Lung (tissue), 12 donors: ENCODE data around the gene MAG. TPM values are rescaled to one million over a fixed set of nuclear protein-coding genes. Genes with fewer than 3 reads are reported as not detected.
A peak's percentile ranks its signal among the peaks of the same experiment; 100 is the strongest.

ENCODE experiments used
- ATAC-seq: fragments of 200-7000 bp; cut with Tn5 transposase; one replicate; pipeline ENCODE4 v1.9.1; 2020; ENCODE audit warnings: moderate number of reproducible peaks; ENCODE audit not compliant: insufficient read depth, low FRiP score
- DNase-seq, 3 donors: peaks; one replicate each; pipeline ENCODE4 v3.0.0-alpha.2; 2013 to 2017
- H3K27ac ChIP-seq, 2 donors: one replicate each; pipeline ENCODE4 v1.5.1; 2013; ENCODE audit warnings: mild to moderate bottlenecking in 2 of 2, moderate library complexity in 2 of 2, control low read depth in 1 of 2, inconsistent platforms in 1 of 2, low read depth in 1 of 2, low read length in 1 of 2
- H3K27me3 ChIP-seq, 3 donors: one replicate each; pipeline ENCODE4 v1.5.1; 2013; ENCODE audit warnings: low read length in 2 of 3; ENCODE audit not compliant: control insufficient read depth in 3 of 3, insufficient read depth in 3 of 3
- H3K36me3 ChIP-seq, 4 donors: one replicate each; pipeline ENCODE4 v1.5.1; 2013; ENCODE audit warnings: low read length in 4 of 4, mild to moderate bottlenecking in 1 of 4, moderate library complexity in 1 of 4; ENCODE audit not compliant: control insufficient read depth in 4 of 4, insufficient read depth in 4 of 4
- H3K4me1 ChIP-seq, 5 donors: one replicate each; pipeline ENCODE4 v1.5.1; 2013; ENCODE audit warnings: low read length in 5 of 5, mild to moderate bottlenecking in 2 of 5, moderate library complexity in 1 of 5; ENCODE audit not compliant: control insufficient read depth in 5 of 5, insufficient read depth in 5 of 5
- H3K4me3 ChIP-seq: one replicate; pipeline ENCODE4 v1.5.1; 2013; ENCODE audit warnings: mild to moderate bottlenecking, control low read depth, moderate library complexity
- H3K9ac ChIP-seq, 2 donors: one replicate each; pipeline ENCODE4 v1.5.1; 2013; ENCODE audit warnings: low read length in 2 of 2, control low read depth in 1 of 2; ENCODE audit not compliant: insufficient read depth in 1 of 2
- H3K9me3 ChIP-seq, 4 donors: one replicate each; pipeline ENCODE4 v1.5.1; 2013; ENCODE audit warnings: low read length in 3 of 4, mild to moderate bottlenecking in 1 of 4, moderate library complexity in 1 of 4; ENCODE audit not compliant: control insufficient read depth in 4 of 4, insufficient read depth in 3 of 4
- CTCF ChIP-seq: IDR thresholded peaks from 2 replicates; pipeline ENCODE4 v1.5.1; 2012; ENCODE audit warnings: mild to moderate bottlenecking; ENCODE audit errors: control extremely low read depth, extremely low read depth
- WGBS, 2 donors: extraction: QIAGEN DNeasy Blood & Tissue Kit; methylation state at CpG; one replicate each; pipeline ENCODE4 v1.1.7; 2013; 5-methylcytosine and 5-hydroxymethylcytosine counted together
- polyA plus RNA-seq, 2 donors: library from polyadenylated mRNA; stranded (reverse); fragments of 200-250 nt; gene quantifications; one replicate each; pipeline ENCODE4 v1.2.1, GENCODE V29; 2013
- total RNA-seq, 2 donors: library from RNA; depleted of rRNA in 1 of 2; stranded (reverse); fragments of >200 nt in 1 of 2; gene quantifications; one replicate each; pipeline ENCODE4 v1.2.1, GENCODE V29; 2014 to 2021
- donor health status: control.
- donor health status: control.
- donor health status: Bipolar disorder and iron deficiency.
- donor health status: healthy.
- donor health status: DM: yes; HTN: yes; CAD: no.

Gene MAG
- total and polyA plus RNA-seq, 4 donors: 0.08 to 8.8 (median 1.9) TPM

GRCh38 chr19:35353635-35354034 is 61.7 kb downstream of the MAG start:
- no peak overlapping the region for H3K9ac ChIP-seq
- no peak for TF ChIP-seq CTCF
- no peaks in the 10 kb centered on the region for H3K9me3 ChIP-seq
- DNase-seq (peak; percentile 31 to 67 (median 44)), ATAC-seq (no peak)
- H3K4me3 ChIP-seq: no peak overlapping the region
- no peak overlapping the region for H3K27ac ChIP-seq
- peaks cover 0 to 38% (median 5%) of the 10 kb centered on the region in 5 donors for H3K4me1 ChIP-seq
- WGBS, 2 donors: 58 to 74% methylated on average over 9 of the region's 9 CpGs
- H3K36me3 ChIP-seq: no peaks in the 10 kb centered on the region
- no peaks in the 10 kb centered on the region for H3K27me3 ChIP-seq

- no peak overlapping the region for H3K9ac ChIP-seq
- no peak overlapping the region for H3K4me3 ChIP-seq
- no peak overlapping the region for H3K27ac ChIP-seq
- H3K36me3 ChIP-seq: no peaks in the 10 kb centered on the region
- DNase-seq (no peak), ATAC-seq (no peak)
- no peaks in the 10 kb centered on the region for H3K27me3 ChIP-seq
- H3K4me1 ChIP-seq: peaks cover 0 to 38% (median 5%) of the 10 kb centered on the region in 5 donors
- 92 to 93% methylated on average over 8 of the region's 8 CpGs for WGBS, 2 donors
- no peak for TF ChIP-seq CTCF
- H3K9me3 ChIP-seq: no peaks in the 10 kb centered on the region
These were observed 62.9 kb downstream of the MAG start for GRCh38 chr19:35354898-35355297.

GRCh38 chr19:35355791-35356460 is 64.0 kb downstream of the MAG start:
- Histone ChIP-seq H3K27ac (no peak overlapping the region), H3K36me3 (no peaks in the 10 kb centered on the region), H3K9ac (no peak overlapping the region), H3K4me1 (peaks cover 0 to 38% (median 5%) of the 10 kb centered on the region in 5 donors), H3K27me3 (no peaks in the 10 kb centered on the region), H3K4me3 (no peak overlapping the region), H3K9me3 (no peaks in the 10 kb centered on the region)
- TF ChIP-seq CTCF: no peak
- WGBS, 2 donors: 63 to 67% methylated on average over 6 of the region's 6 CpGs
- ATAC-seq: no peak
- DNase-seq: peak; percentile 39 to 76 (median 59)
